Epithelial cell of esophagus (primary cell): ENCODE data around the gene GPX4.
"Not testable (repeated sequence)": the region's sequence is repeated elsewhere in the genome, so short reads cannot be mapped to it uniquely, and the experiment has no call there.

Experiments
- DNase-seq: peaks from one replicate; pipeline ENCODE4 v3.0.0; 2010; ENCODE audit warnings: low read depth
- H3K4me3 ChIP-seq: 2 replicates; pipeline ENCODE4 v1.5.1; 2011; ENCODE audit warnings: mild to moderate bottlenecking, low read length, control low read depth
- CTCF ChIP-seq: IDR thresholded peaks from 2 replicates; pipeline ENCODE4 v1.5.1; 2011; ENCODE audit warnings: low read depth, mild to moderate bottlenecking, low read length, control low read depth, inconsistent platforms; ENCODE audit not compliant: insufficient read depth; ENCODE audit errors: missing control alignments

Gene GPX4

GRCh38 chr19:1128106-1128505 is 24.3 kb downstream of the GPX4 start:
- DNase-seq, result peak; percentile 54
- no peak overlapping the region for H3K4me3 ChIP-seq
- no peak for TF ChIP-seq CTCF

GRCh38 chr19:1129084-1129483 is 25.3 kb downstream of the GPX4 start:
- H3K4me3 ChIP-seq, DNase-seq: not testable (repeated sequence)

- no peak for TF ChIP-seq CTCF
- H3K4me3 ChIP-seq, result no peak overlapping the region
Measured at GRCh38 chr19:1129535-1129934, 25.7 kb downstream of the GPX4 start.

GRCh38 chr19:1130771-1131717 is 27.2 kb downstream of the GPX4 start:
- H3K4me3 ChIP-seq, result peak overlapping the region; percentile 50
- TF ChIP-seq CTCF, result no peak
- DNase-seq, result no peak

More at GRCh38 chr19:1129535-1129934, 25.7 kb downstream of the GPX4 start:
- no peak for DNase-seq

GRCh38 chr19:1131718-1132551 is 28.1 kb downstream of the GPX4 start:
- peak; percentile 96 for DNase-seq
- no peak for TF ChIP-seq CTCF
- peak overlapping the region; percentile 50 for H3K4me3 ChIP-seq

GRCh38 chr19:1132552-1133383 is 29.0 kb downstream of the GPX4 start:
- DNase-seq, result no peak
- H3K4me3 ChIP-seq, result peak overlapping the region; percentile 50
- TF ChIP-seq CTCF, result no peak
